ENCODE results near the gene VPS13A.

GRCh38 chr9:77211561-77211960, 34.2 kb downstream of the VPS13A start:
- TF ChIP-seq, protein P1, sequence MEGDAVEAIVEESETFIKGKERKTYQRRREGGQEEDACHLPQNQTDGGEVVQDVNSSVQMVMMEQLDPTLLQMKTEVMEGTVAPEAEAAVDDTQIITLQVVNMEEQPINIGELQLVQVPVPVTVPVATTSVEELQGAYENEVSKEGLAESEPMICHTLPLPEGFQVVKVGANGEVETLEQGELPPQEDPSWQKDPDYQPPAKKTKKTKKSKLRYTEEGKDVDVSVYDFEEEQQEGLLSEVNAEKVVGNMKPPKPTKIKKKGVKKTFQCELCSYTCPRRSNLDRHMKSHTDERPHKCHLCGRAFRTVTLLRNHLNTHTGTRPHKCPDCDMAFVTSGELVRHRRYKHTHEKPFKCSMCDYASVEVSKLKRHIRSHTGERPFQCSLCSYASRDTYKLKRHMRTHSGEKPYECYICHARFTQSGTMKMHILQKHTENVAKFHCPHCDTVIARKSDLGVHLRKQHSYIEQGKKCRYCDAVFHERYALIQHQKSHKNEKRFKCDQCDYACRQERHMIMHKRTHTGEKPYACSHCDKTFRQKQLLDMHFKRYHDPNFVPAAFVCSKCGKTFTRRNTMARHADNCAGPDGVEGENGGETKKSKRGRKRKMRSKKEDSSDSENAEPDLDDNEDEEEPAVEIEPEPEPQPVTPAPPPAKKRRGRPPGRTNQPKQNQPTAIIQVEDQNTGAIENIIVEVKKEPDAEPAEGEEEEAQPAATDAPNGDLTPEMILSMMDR (IDR thresholded peaks at IDR 0.05), result no peak
- TF ChIP-seq POLR2A (IDR thresholded peaks at IDR 0.05), result no peak

All from uterus (tissue), 2 donors.